Caco-2 (cell line): ENCODE measurements around the gene XPOT. TPM values are rescaled to one million over a fixed set of nuclear protein-coding genes. Genes with fewer than 3 reads are reported as not detected.

Experiments used
- BruUV-seq: library from RNA; stranded (reverse); fragments of 400-500 nt; replicated peaks from 2 replicates; lab custom pipeline; 2021; lab: Mats Ljungman, UMichigan
- CTCF ChIA-PET: fragments of 300-600 bp; sonication (Branson Sonifier 250); formaldehyde crosslinking; loops from one replicate; lab custom pipeline; 2022; ENCODE audit warnings: antibody characterized with exemption; lab: Charles Lee
- POLR2A ChIA-PET: fragments of 300-600 bp; sonication (Branson Sonifier 250); formaldehyde crosslinking; loops from one replicate; lab custom pipeline; 2022; ENCODE audit warnings: antibody characterized with exemption; lab: Charles Lee
- DNase-seq, 2 experiments: peaks; one replicate each; pipeline versions ENCODE4 v3.0.0 to v3.0.0-alpha.2; 2020 to 2022
- H3K27me3 ChIP-seq: replicated peaks from 2 replicates; pipeline ENCODE4 v1.6.0; 2011; ENCODE audit warnings: low read length; ENCODE audit not compliant: control insufficient read depth, insufficient read depth
- H3K36me3 ChIP-seq: 2 replicates; pipeline ENCODE4 v1.5.1; 2011; ENCODE audit warnings: low read length; ENCODE audit not compliant: control insufficient read depth, insufficient read depth
- H3K4me1 ChIP-seq: fragments of 250-450 bp; sonication (Bioruptor Pico); 2 replicates; pipeline ENCODE4 v1.5.1; 2020; ENCODE audit warnings: mild to moderate bottlenecking
- H3K4me3 ChIP-seq: 2 replicates; pipeline ENCODE4 v1.5.1; 2011; ENCODE audit warnings: low read depth, mild to moderate bottlenecking, control low read depth, low read length
- H3K9me3 ChIP-seq: fragments of 250-450 bp; sonication (Bioruptor Pico); 2 replicates; pipeline ENCODE4 v1.5.1; 2020; ENCODE audit warnings: mild to moderate bottlenecking, moderate library complexity
- H3K27ac Mint-ChIP-seq: one replicate; pipeline ENCODE4 v1.8.0; 2022; ENCODE audit warnings: mixed read lengths; ENCODE audit not compliant: unreplicated experiment
- H3K27me3 Mint-ChIP-seq: one replicate; pipeline ENCODE4 v1.8.0; 2022; ENCODE audit warnings: mixed read lengths; ENCODE audit not compliant: insufficient read depth, unreplicated experiment
- H3K36me3 Mint-ChIP-seq: one replicate; pipeline ENCODE4 v1.8.0; 2022; ENCODE audit warnings: mild to moderate bottlenecking, mixed read lengths; ENCODE audit not compliant: insufficient read depth, unreplicated experiment
- H3K4me1 Mint-ChIP-seq: one replicate; pipeline ENCODE4 v1.8.0; 2022; ENCODE audit warnings: low read depth, mixed read lengths; ENCODE audit not compliant: unreplicated experiment
- H3K4me3 Mint-ChIP-seq: one replicate; pipeline ENCODE4 v1.8.0; 2022; ENCODE audit warnings: mild to moderate bottlenecking, moderate library complexity, mixed read lengths; ENCODE audit not compliant: unreplicated experiment
- H3K9me3 Mint-ChIP-seq: one replicate; pipeline ENCODE4 v1.8.0; 2022; ENCODE audit warnings: mixed read lengths; ENCODE audit not compliant: unreplicated experiment
- CTCF ChIP-seq, 2 experiments: fragments of 200-600 bp in 1 of 2; IDR thresholded peaks; 1 replicate in 1 of 2; 2 replicates in 1 of 2; pipeline versions ENCODE4 v1.5.1 to v1.8.0; 2011 to 2022; ENCODE audit warnings: antibody characterized with exemption in 1 of 2, control low read depth in 1 of 2, inconsistent platforms in 1 of 2, low read depth in 1 of 2, low read length in 1 of 2, mild to moderate bottlenecking in 1 of 2, moderate library complexity in 1 of 2; ENCODE audit not compliant: insufficient read depth in 1 of 2, severe bottlenecking in 1 of 2, unreplicated experiment in 1 of 2
- intact Hi-C: fragments of 100-400 bp; cut with micrococcal nuclease; formaldehyde crosslinking; loops from one replicate; pipeline ENCODE4 v1.10.0; 2022; ENCODE audit not compliant: unreplicated experiment
- total RNA-seq: library from RNA; stranded (reverse); gene quantifications from 2 replicates; pipeline ENCODE4 v1.2.3, GENCODE V29; 2022

The XPOT gene
- total RNA-seq, 1 experiment from 2014 or later: 174 TPM

- Histone ChIP-seq H3K9me3 (no peaks in the 10 kb centered on the region), H3K36me3 (no peaks in the 10 kb centered on the region), H3K4me3 (no peak overlapping the region), H3K4me1 (peaks cover 11% of the 10 kb centered on the region; the same call in 1 of the 2 replicates), H3K27me3 (no peaks in the 10 kb centered on the region)
- BruUV-seq: no TSS peak
- Mint-ChIP-seq H3K9me3 (no peaks in the 10 kb centered on the region), H3K4me1 (peaks cover 16% of the 10 kb centered on the region), H3K4me3 (no peak overlapping the region), H3K27ac (no peak overlapping the region), H3K36me3 (peaks cover 50% of the 10 kb centered on the region), H3K27me3 (no peaks in the 10 kb centered on the region)
- no peak for TF ChIP-seq CTCF (IDR thresholded peaks at IDR 0.05; ENCODE audit: insufficient read depth in 1 of 2, low read depth in 1 of 2, low read length in 1 of 2, severe bottlenecking in 1 of 2, unreplicated experiment in 1 of 2)
- DNase-seq: no peak
- intact Hi-C loops: loop anchor here (10.0 kb wide), 1 partner anchor 168 kb away; no protein-coding TSS in a partner anchor
- POLR2A ChIA-PET: no interaction called here
- CTCF ChIA-PET: no interaction called here
Measured at GRCh38 chr12:64457032-64457431, 52.8 kb downstream of the XPOT start.

GRCh38 chr12:64457466-64457865 lies 53.3 kb downstream of the XPOT start:
- peaks cover 46% of the 10 kb centered on the region for H3K36me3 Mint-ChIP-seq
- H3K4me1 Mint-ChIP-seq: peaks cover 16% of the 10 kb centered on the region
- no peak overlapping the region for H3K4me3 Mint-ChIP-seq
- Histone ChIP-seq H3K4me3 (no peak overlapping the region), H3K36me3 (no peaks in the 10 kb centered on the region), H3K4me1 (peaks cover 12% of the 10 kb centered on the region; the same call in 1 of the 2 replicates), H3K27me3 (no peaks in the 10 kb centered on the region), H3K9me3 (no peaks in the 10 kb centered on the region)
- no TSS peak for BruUV-seq
- intact Hi-C loops: loop anchor here (10.0 kb wide), 1 partner anchor 167 kb away; no protein-coding TSS in a partner anchor
- CTCF ChIA-PET: no interaction called here
- no peak overlapping the region for H3K27ac Mint-ChIP-seq
- no peaks in the 10 kb centered on the region for H3K9me3 Mint-ChIP-seq
- POLR2A ChIA-PET: no interaction called here
- TF ChIP-seq CTCF (IDR thresholded peaks at IDR 0.05; ENCODE audit: insufficient read depth in 1 of 2, low read depth in 1 of 2, low read length in 1 of 2, severe bottlenecking in 1 of 2, unreplicated experiment in 1 of 2): no peak
- no peak for DNase-seq
- H3K27me3 Mint-ChIP-seq: no peaks in the 10 kb centered on the region

GRCh38 chr12:64457923-64458322 lies 53.7 kb downstream of the XPOT start:
- Mint-ChIP-seq H3K9me3 (no peaks in the 10 kb centered on the region), H3K27me3 (no peaks in the 10 kb centered on the region), H3K4me1 (peaks cover 15% of the 10 kb centered on the region), H3K36me3 (peaks cover 46% of the 10 kb centered on the region), H3K27ac (no peak overlapping the region), H3K4me3 (no peak overlapping the region)
- no TSS peak for BruUV-seq
- intact Hi-C loops: loop anchor here (10.0 kb wide), 1 partner anchor 167 kb away; no protein-coding TSS in a partner anchor
- CTCF ChIA-PET: no interaction called here
- Histone ChIP-seq H3K9me3 (no peaks in the 10 kb centered on the region), H3K27me3 (no peaks in the 10 kb centered on the region), H3K4me1 (peaks cover 12% of the 10 kb centered on the region; the same call in 1 of the 2 replicates), H3K36me3 (no peaks in the 10 kb centered on the region), H3K4me3 (no peak overlapping the region)
- POLR2A ChIA-PET: no interaction called here
- DNase-seq: no peak
- no peak for TF ChIP-seq CTCF (IDR thresholded peaks at IDR 0.05; ENCODE audit: insufficient read depth in 1 of 2, low read depth in 1 of 2, low read length in 1 of 2, severe bottlenecking in 1 of 2, unreplicated experiment in 1 of 2)
